Muscle layer of duodenum (tissue), 2 donors: ENCODE measurements around the gene NEK7.

Experiments
- H3K27ac ChIP-seq: one replicate; pipeline ENCODE4 v1.7.0; 2013; ENCODE audit warnings: mild to moderate bottlenecking, low read length
- H3K27me3 ChIP-seq: one replicate; pipeline ENCODE4 v1.7.0; 2013; ENCODE audit warnings: low read depth, mild to moderate bottlenecking, control low read depth, low read length
- H3K36me3 ChIP-seq, 2 donors: one replicate each; pipeline ENCODE4 v1.7.0; 2013; ENCODE audit warnings: low read length in 2 of 2, control low read depth in 1 of 2, mild to moderate bottlenecking in 1 of 2; ENCODE audit not compliant: insufficient read depth in 2 of 2, control insufficient read depth in 1 of 2
- H3K4me1 ChIP-seq, 2 donors: one replicate each; pipeline ENCODE4 v1.7.0; 2013; ENCODE audit warnings: low read length in 2 of 2, mild to moderate bottlenecking in 2 of 2, control low read depth in 1 of 2, moderate library complexity in 1 of 2; ENCODE audit not compliant: insufficient read depth in 2 of 2, control insufficient read depth in 1 of 2
- H3K4me3 ChIP-seq, 2 donors: one replicate each; pipeline ENCODE4 v1.7.0; 2013; ENCODE audit warnings: low read length in 2 of 2, low read depth in 1 of 2, mild to moderate bottlenecking in 1 of 2
- H3K9me3 ChIP-seq, 2 donors: one replicate each; pipeline ENCODE4 v1.7.0; 2013; ENCODE audit warnings: low read length in 2 of 2, control low read depth in 1 of 2, mild to moderate bottlenecking in 1 of 2; ENCODE audit not compliant: control insufficient read depth in 1 of 2
- donor health status: healthy.

The NEK7 gene

GRCh38 chr1:198326915-198327314 lies 170.1 kb downstream of the NEK7 start:
- no peaks in the 10 kb centered on the region for H3K36me3 ChIP-seq
- H3K4me3 ChIP-seq, result no peak overlapping the region
- no peaks in the 10 kb centered on the region for H3K4me1 ChIP-seq
- H3K9me3 ChIP-seq, result no peaks in the 10 kb centered on the region
- H3K27me3 ChIP-seq, result no peaks in the 10 kb centered on the region
- no peak overlapping the region for H3K27ac ChIP-seq

- H3K27me3 ChIP-seq, result no peaks in the 10 kb centered on the region
- no peaks in the 10 kb centered on the region for H3K4me1 ChIP-seq
- H3K4me3 ChIP-seq, result no peak overlapping the region
- no peak overlapping the region for H3K27ac ChIP-seq
- no peaks in the 10 kb centered on the region for H3K9me3 ChIP-seq
- H3K36me3 ChIP-seq, result no peaks in the 10 kb centered on the region
Observed at GRCh38 chr1:198328458-198329032, 171.7 kb downstream of the NEK7 start.

GRCh38 chr1:198330982-198331615 lies 174.3 kb downstream of the NEK7 start:
- H3K4me1 ChIP-seq, result no peaks in the 10 kb centered on the region
- no peaks in the 10 kb centered on the region for H3K9me3 ChIP-seq
- H3K27me3 ChIP-seq, result no peaks in the 10 kb centered on the region
- no peak overlapping the region for H3K4me3 ChIP-seq
- H3K27ac ChIP-seq, result no peak overlapping the region
- no peaks in the 10 kb centered on the region for H3K36me3 ChIP-seq

GRCh38 chr1:198333744-198334143 lies 176.9 kb downstream of the NEK7 start:
- Histone ChIP-seq H3K4me3 (no peak overlapping the region), H3K9me3 (no peaks in the 10 kb centered on the region), H3K27ac (no peak overlapping the region), H3K4me1 (no peaks in the 10 kb centered on the region), H3K36me3 (no peaks in the 10 kb centered on the region), H3K27me3 (no peaks in the 10 kb centered on the region)

GRCh38 chr1:198335663-198336062 lies 178.9 kb downstream of the NEK7 start:
- Histone ChIP-seq H3K27me3 (no peaks in the 10 kb centered on the region), H3K9me3 (no peaks in the 10 kb centered on the region), H3K27ac (no peak overlapping the region), H3K36me3 (no peaks in the 10 kb centered on the region), H3K4me3 (no peak overlapping the region), H3K4me1 (no peaks in the 10 kb centered on the region)

- Histone ChIP-seq H3K27me3 (no peaks in the 10 kb centered on the region), H3K9me3 (no peaks in the 10 kb centered on the region), H3K4me3 (no peak overlapping the region), H3K4me1 (no peaks in the 10 kb centered on the region), H3K36me3 (no peaks in the 10 kb centered on the region), H3K27ac (no peak overlapping the region)
Observed at GRCh38 chr1:198337886-198338285, 181.1 kb downstream of the NEK7 start.

GRCh38 chr1:198340139-198340538 lies 183.3 kb downstream of the NEK7 start:
- Histone ChIP-seq H3K4me1 (no peaks in the 10 kb centered on the region), H3K4me3 (no peak overlapping the region), H3K27ac (no peak overlapping the region), H3K9me3 (no peaks in the 10 kb centered on the region), H3K27me3 (no peaks in the 10 kb centered on the region), H3K36me3 (no peaks in the 10 kb centered on the region)

GRCh38 chr1:198346178-198346577 lies 189.4 kb downstream of the NEK7 start:
- Histone ChIP-seq H3K27ac (no peak overlapping the region), H3K27me3 (no peaks in the 10 kb centered on the region), H3K36me3 (no peaks in the 10 kb centered on the region), H3K9me3 (no peaks in the 10 kb centered on the region), H3K4me1 (no peaks in the 10 kb centered on the region), H3K4me3 (no peak overlapping the region)

- Histone ChIP-seq H3K4me3 (no peak overlapping the region), H3K4me1 (no peaks in the 10 kb centered on the region), H3K36me3 (no peaks in the 10 kb centered on the region), H3K27me3 (no peaks in the 10 kb centered on the region), H3K9me3 (no peaks in the 10 kb centered on the region), H3K27ac (no peak overlapping the region)
Observed at GRCh38 chr1:198350456-198350855, 193.7 kb downstream of the NEK7 start.

GRCh38 chr1:198352975-198353695 lies 196.3 kb downstream of the NEK7 start:
- Histone ChIP-seq H3K27ac (no peak overlapping the region), H3K27me3 (no peaks in the 10 kb centered on the region), H3K4me1 (no peaks in the 10 kb centered on the region), H3K9me3 (no peaks in the 10 kb centered on the region), H3K36me3 (no peaks in the 10 kb centered on the region), H3K4me3 (no peak overlapping the region)

GRCh38 chr1:198357937-198358336 lies 201.1 kb downstream of the NEK7 start:
- H3K9me3 ChIP-seq, result no peaks in the 10 kb centered on the region
- H3K27me3 ChIP-seq, result no peaks in the 10 kb centered on the region
- H3K4me3 ChIP-seq, result no peak overlapping the region
- no peaks in the 10 kb centered on the region for H3K4me1 ChIP-seq
- H3K27ac ChIP-seq, result no peak overlapping the region
- no peaks in the 10 kb centered on the region for H3K36me3 ChIP-seq
